OCI-LY7 (cell line): ENCODE results near the gene GSG1.

Experiments
- EZH2phosphoT487 ChIP-seq: fragments of 200-600 bp; sonication (generic); IDR thresholded peaks from 2 replicates; pipeline ENCODE4 v1.6.1; 2018; ENCODE audit warnings: low read depth, borderline replicate concordance, mild to moderate bottlenecking, mixed run types, antibody characterized with exemption, low read length, moderate library complexity, mixed read lengths
- TF ChIP-seq, protein P1 (sequence below): fragments of 200-600 bp; sonication (generic); conservative IDR thresholded peaks from 2 replicates; pipeline ENCODE4 v1.5.1; 2014; ENCODE audit warnings: mild to moderate bottlenecking, antibody characterized with exemption, low read length, moderate library complexity, mixed read lengths

DNA sequence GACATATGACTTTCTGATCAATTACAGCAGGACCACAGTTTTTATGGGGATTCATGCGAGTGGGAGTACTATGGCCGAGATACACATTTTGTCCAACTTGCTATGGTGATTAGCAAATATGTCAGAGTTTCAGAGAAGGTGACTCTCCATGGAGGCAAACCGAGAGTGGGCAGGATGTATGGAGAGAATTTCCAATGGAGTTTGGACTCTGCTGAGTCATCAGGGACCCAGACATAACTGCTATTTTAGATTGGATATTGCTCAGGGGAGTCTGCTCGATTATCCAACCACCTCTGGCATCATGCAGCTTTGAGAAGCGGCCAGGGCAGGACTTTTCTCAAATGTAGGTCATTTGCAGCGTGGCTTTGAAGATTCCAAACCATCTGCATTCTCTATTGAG, 9.5 kb upstream of the GSG1 start:
- TF ChIP-seq, protein P1, sequence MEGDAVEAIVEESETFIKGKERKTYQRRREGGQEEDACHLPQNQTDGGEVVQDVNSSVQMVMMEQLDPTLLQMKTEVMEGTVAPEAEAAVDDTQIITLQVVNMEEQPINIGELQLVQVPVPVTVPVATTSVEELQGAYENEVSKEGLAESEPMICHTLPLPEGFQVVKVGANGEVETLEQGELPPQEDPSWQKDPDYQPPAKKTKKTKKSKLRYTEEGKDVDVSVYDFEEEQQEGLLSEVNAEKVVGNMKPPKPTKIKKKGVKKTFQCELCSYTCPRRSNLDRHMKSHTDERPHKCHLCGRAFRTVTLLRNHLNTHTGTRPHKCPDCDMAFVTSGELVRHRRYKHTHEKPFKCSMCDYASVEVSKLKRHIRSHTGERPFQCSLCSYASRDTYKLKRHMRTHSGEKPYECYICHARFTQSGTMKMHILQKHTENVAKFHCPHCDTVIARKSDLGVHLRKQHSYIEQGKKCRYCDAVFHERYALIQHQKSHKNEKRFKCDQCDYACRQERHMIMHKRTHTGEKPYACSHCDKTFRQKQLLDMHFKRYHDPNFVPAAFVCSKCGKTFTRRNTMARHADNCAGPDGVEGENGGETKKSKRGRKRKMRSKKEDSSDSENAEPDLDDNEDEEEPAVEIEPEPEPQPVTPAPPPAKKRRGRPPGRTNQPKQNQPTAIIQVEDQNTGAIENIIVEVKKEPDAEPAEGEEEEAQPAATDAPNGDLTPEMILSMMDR = no peak
- no peak for TF ChIP-seq EZH2phosphoT487
